NB4 (cell line): ENCODE measurements around the gene LAMB1.

Experiments used
- POLR2A ChIP-seq: IDR thresholded peaks from 2 replicates; pipeline ENCODE4 v1.6.1; 2011; ENCODE audit warnings: mild to moderate bottlenecking; ENCODE audit not compliant: insufficient read length; ENCODE audit errors: extremely low read depth
- TF ChIP-seq, protein P1 (sequence below): IDR thresholded peaks from one replicate; pipeline ENCODE4 v1.5.1; 2012; ENCODE audit warnings: low read depth, low read length

DNA sequence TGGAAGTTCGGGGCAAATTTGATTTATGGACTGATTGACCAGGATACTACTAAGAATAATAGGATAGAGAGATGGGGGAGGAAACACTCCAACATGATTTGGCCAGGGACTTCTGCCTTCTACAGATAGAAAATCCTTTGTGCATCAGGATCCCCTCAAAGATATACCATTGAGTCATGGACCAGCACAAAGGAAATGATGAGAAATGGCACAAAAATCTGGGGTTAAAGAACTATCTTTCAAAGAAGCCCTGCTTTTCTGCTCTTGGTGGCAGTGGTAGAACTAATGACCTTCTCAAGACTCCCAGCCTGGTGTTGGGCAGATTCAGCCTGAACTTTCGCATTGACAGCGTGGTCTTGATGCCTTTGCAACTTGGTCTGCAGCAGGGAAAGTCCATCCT is 27.6 kb upstream of the LAMB1 start:
- no peak for TF ChIP-seq POLR2A
- TF ChIP-seq, protein P1, sequence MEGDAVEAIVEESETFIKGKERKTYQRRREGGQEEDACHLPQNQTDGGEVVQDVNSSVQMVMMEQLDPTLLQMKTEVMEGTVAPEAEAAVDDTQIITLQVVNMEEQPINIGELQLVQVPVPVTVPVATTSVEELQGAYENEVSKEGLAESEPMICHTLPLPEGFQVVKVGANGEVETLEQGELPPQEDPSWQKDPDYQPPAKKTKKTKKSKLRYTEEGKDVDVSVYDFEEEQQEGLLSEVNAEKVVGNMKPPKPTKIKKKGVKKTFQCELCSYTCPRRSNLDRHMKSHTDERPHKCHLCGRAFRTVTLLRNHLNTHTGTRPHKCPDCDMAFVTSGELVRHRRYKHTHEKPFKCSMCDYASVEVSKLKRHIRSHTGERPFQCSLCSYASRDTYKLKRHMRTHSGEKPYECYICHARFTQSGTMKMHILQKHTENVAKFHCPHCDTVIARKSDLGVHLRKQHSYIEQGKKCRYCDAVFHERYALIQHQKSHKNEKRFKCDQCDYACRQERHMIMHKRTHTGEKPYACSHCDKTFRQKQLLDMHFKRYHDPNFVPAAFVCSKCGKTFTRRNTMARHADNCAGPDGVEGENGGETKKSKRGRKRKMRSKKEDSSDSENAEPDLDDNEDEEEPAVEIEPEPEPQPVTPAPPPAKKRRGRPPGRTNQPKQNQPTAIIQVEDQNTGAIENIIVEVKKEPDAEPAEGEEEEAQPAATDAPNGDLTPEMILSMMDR, result no peak
